Endothelial cell of umbilical vein (primary cell): ENCODE measurements around the gene SH3RF1. TPM values are rescaled to one million over a fixed set of nuclear protein-coding genes. Genes with fewer than 3 reads are reported as not detected.

Source experiments
- BruUV-seq: library from RNA; stranded (reverse); fragments of 400-500 nt; replicated peaks from 2 replicates; lab custom pipeline; 2021; lab: Mats Ljungman, UMichigan
- CTCF ChIA-PET: fragments of 300-600, 350-600 bp; sonication (Branson Sonifier 250); formaldehyde crosslinking; loops from one replicate; lab custom pipeline; 2021; ENCODE audit warnings: antibody characterized with exemption, inconsistent platforms; lab: Charles Lee
- POLR2A ChIA-PET: fragments of 300-600, 350-600 bp; sonication (Branson Sonifier 250); formaldehyde crosslinking; loops from one replicate; lab custom pipeline; 2021; ENCODE audit warnings: antibody characterized with exemption, inconsistent platforms; lab: Charles Lee
- DNase-seq: peaks from one replicate; pipeline ENCODE4 v3.0.0-alpha.2; 2011; ENCODE audit warnings: low read depth, low spot score
- FAIRE-seq: peaks from 2 replicates; lab custom pipeline; 2011; peaks lifted over from hg19 to GRCh38; lab: Jason Lieb, UNC
- H2AFZ ChIP-seq: 2 replicates; pipeline ENCODE4 v1.6.0; 2012; ENCODE audit warnings: low read depth, low read length, control low read depth, inconsistent platforms
- H3K27ac ChIP-seq: 2 replicates; pipeline ENCODE4 v1.5.1; 2011; ENCODE audit warnings: low read depth, mild to moderate bottlenecking, control low read depth, low read length, moderate library complexity; ENCODE audit not compliant: insufficient read depth
- H3K27me3 ChIP-seq, 2 experiments: 2 replicates each; pipeline versions ENCODE4 v1.6.0 to v1.6.1; 2011; ENCODE audit warnings: low read length in 2 of 2, mixed read lengths in 1 of 2; ENCODE audit not compliant: control insufficient read depth in 2 of 2, insufficient read depth in 2 of 2
- H3K36me3 ChIP-seq, 2 experiments: 2 replicates in 1 of 2; 3 replicates in 1 of 2; pipeline ENCODE4 v1.5.1; 2011; ENCODE audit warnings: low read length in 2 of 2, mild to moderate bottlenecking in 1 of 2, moderate library complexity in 1 of 2; ENCODE audit not compliant: control insufficient read depth in 2 of 2, insufficient read depth in 2 of 2; ENCODE audit errors: extremely low read depth in 1 of 2
- H3K4me1 ChIP-seq: 3 replicates; pipeline ENCODE4 v1.5.1; 2011; ENCODE audit warnings: mild to moderate bottlenecking, low read length; ENCODE audit not compliant: control insufficient read depth, insufficient read depth; ENCODE audit errors: extremely low read depth
- H3K4me2 ChIP-seq: 2 replicates; pipeline ENCODE4 v1.6.1; 2011; ENCODE audit warnings: low read length, control low read depth, mixed read lengths; ENCODE audit not compliant: insufficient read depth
- H3K4me3 ChIP-seq, 3 experiments: fragments of 200-600 bp in 1 of 3; sonication (generic), shearing (Covaris generic) in 1 of 3; replicated peaks in 1 of 3; 2 replicates each; pipeline ENCODE4 v1.5.1; 2011 to 2016; ENCODE audit warnings: control low read depth in 3 of 3, low read length in 3 of 3, mild to moderate bottlenecking in 2 of 3, inconsistent platforms in 1 of 3, low read depth in 1 of 3, moderate library complexity in 1 of 3; ENCODE audit not compliant: insufficient read depth in 1 of 3
- H3K79me2 ChIP-seq: 2 replicates; pipeline ENCODE4 v1.6.0; 2012; ENCODE audit warnings: low read length, inconsistent platforms; ENCODE audit not compliant: control insufficient read depth, insufficient read depth
- H3K9ac ChIP-seq: replicated peaks from 2 replicates; pipeline ENCODE3; 2011; ENCODE audit warnings: low read length, control low read depth; ENCODE audit not compliant: insufficient read depth; ENCODE audit errors: extremely low read depth
- H3K9me1 ChIP-seq: replicated peaks from 3 replicates; pipeline ENCODE4 v1.6.0; 2011; ENCODE audit warnings: mild to moderate bottlenecking, low read length; ENCODE audit not compliant: control insufficient read depth, insufficient read depth; ENCODE audit errors: extremely low read depth
- H3K9me3 ChIP-seq: replicated peaks from 2 replicates; pipeline ENCODE4 v1.5.1; 2012; ENCODE audit warnings: low read length, inconsistent platforms; ENCODE audit not compliant: control insufficient read depth, insufficient read depth
- H4K20me1 ChIP-seq: replicated peaks from 2 replicates; pipeline ENCODE3; 2011; ENCODE audit warnings: mild to moderate bottlenecking, low read length; ENCODE audit not compliant: control insufficient read depth, insufficient read depth; ENCODE audit errors: extremely low read depth
- CTCF ChIP-seq, 2 donors: IDR thresholded peaks; 1 replicate in 1 of 2; 2 replicates in 1 of 2; pipeline ENCODE4 v1.5.1; 2011; ENCODE audit warnings: low read length in 2 of 2, mild to moderate bottlenecking in 2 of 2, moderate library complexity in 2 of 2, control low read depth in 1 of 2, inconsistent platforms in 1 of 2, low read depth in 1 of 2; ENCODE audit not compliant: insufficient read depth in 1 of 2; ENCODE audit errors: extremely low read depth in 1 of 2
- EZH2 ChIP-seq: IDR thresholded peaks from 2 replicates; pipeline ENCODE4 v1.6.1; 2012; ENCODE audit warnings: borderline replicate concordance, low read depth, mild to moderate bottlenecking, moderate library complexity, low read length, inconsistent platforms; ENCODE audit not compliant: severe bottlenecking
- FOS ChIP-seq: IDR thresholded peaks from 2 replicates; pipeline ENCODE4 v1.6.1; 2011; ENCODE audit warnings: mild to moderate bottlenecking, low read length, moderate library complexity, borderline replicate concordance; ENCODE audit not compliant: insufficient read depth
- GATA2 ChIP-seq: IDR thresholded peaks from 2 replicates; pipeline ENCODE4 v1.7.0; 2011; ENCODE audit warnings: low read depth, mild to moderate bottlenecking, moderate library complexity, mixed read lengths, low read length; ENCODE audit not compliant: insufficient read length, insufficient read depth
- JUN ChIP-seq: IDR thresholded peaks from 2 replicates; pipeline ENCODE4 v1.6.1; 2011; ENCODE audit warnings: borderline replicate concordance, low read depth; ENCODE audit not compliant: insufficient read length, insufficient read depth
- MAX ChIP-seq: IDR thresholded peaks from 2 replicates; pipeline ENCODE4 v1.6.1; 2011; ENCODE audit not compliant: insufficient read depth, insufficient read length
- MYC ChIP-seq: IDR thresholded peaks from one replicate; pipeline ENCODE4 v1.6.1; 2011; ENCODE audit warnings: mild to moderate bottlenecking, low read depth, low read length
- POLR2A ChIP-seq: IDR thresholded peaks from 2 replicates; pipeline ENCODE4 v1.6.1; 2012; ENCODE audit warnings: low read depth, mild to moderate bottlenecking, control low read depth, low read length
- POLR2AphosphoS5 ChIP-seq: IDR thresholded peaks from 2 replicates; pipeline ENCODE4 v1.6.1; 2012; ENCODE audit warnings: low read depth, mild to moderate bottlenecking, control low read depth, low read length, moderate library complexity; ENCODE audit not compliant: insufficient read depth
- dilution Hi-C: fragments of 300-500 bp; cut with MboI; formaldehyde crosslinking; loops from one replicate; pipeline ENCODE4 v1.15.0; 2019; ENCODE audit warnings: low sequenced_read_pairs; ENCODE audit not compliant: extremely low pct_ligation_motif_present
- intact Hi-C: fragments of 100-400 bp; cut with micrococcal nuclease; formaldehyde crosslinking; loops from one replicate; pipeline ENCODE4 v1.10.0; 2022
- polyA plus RNA-seq, 4 experiments: library from polyadenylated mRNA; depleted of rRNA in 3 of 4; stranded (reverse) in 3 of 4; unstranded in 1 of 4; fragments of >200 nt; gene quantifications; 2 replicates each; pipeline versions ENCODE4 v1.2.1 to v1.2.3, GENCODE V29; 2011 to 2012; ENCODE audit warnings: missing spikeins in 1 of 4
- total RNA-seq: library from RNA; stranded (reverse); gene quantifications from 2 replicates; pipeline ENCODE4 v1.2.3, GENCODE V29; 2021

Gene SH3RF1
- total and polyA plus RNA-seq, 2 donors (not counting 3 experiments of a cell fraction or from before 2014, with no cell fraction given) = 16.2 to 24.9 TPM

- Histone ChIP-seq H3K9ac (no peak overlapping the region), H3K9me3 (no peaks in the 10 kb centered on the region), H3K4me1 (no peaks in the 10 kb centered on the region), H3K4me2 (no peak overlapping the region), H3K36me3 (no peaks in the 10 kb centered on the region), H3K79me2 (no peaks in the 10 kb centered on the region), H3K9me1 (no peaks in the 10 kb centered on the region), H3K27me3 (no peaks in the 10 kb centered on the region), H2AFZ (no peak overlapping the region), H3K27ac (no peak overlapping the region), H4K20me1 (no peaks in the 10 kb centered on the region), H3K4me3 (no peak overlapping the region)
- intact Hi-C loops (no loop called here), dilution Hi-C loops (no loop called here)
- CTCF ChIA-PET = interaction anchor here (1.2 kb wide), 1 partner anchor 9 kb away, joined by 3 read pairs; no protein-coding TSS in a partner anchor
- FAIRE-seq (no peak), DNase-seq (no peak)
- BruUV-seq = no TSS peak
- POLR2A ChIA-PET = no interaction called here
- no peak for TF ChIP-seq MYC
- TF ChIP-seq JUN = no peak
- no peak for TF ChIP-seq POLR2AphosphoS5
- TF ChIP-seq CTCF (IDR thresholded peaks at IDR 0.05; ENCODE audit: extremely low read depth in 1 of 2, insufficient read depth in 1 of 2, low read depth in 1 of 2, low read length in 2 of 2) = no peak
- no peak for TF ChIP-seq MAX
- no peak for TF ChIP-seq GATA2
- TF ChIP-seq EZH2 = no peak
- no peak for TF ChIP-seq POLR2A
- no peak for TF ChIP-seq FOS
Measured at GRCh38 chr4:169068423-169068822, 202.3 kb downstream of the SH3RF1 start.
